Measurements from ENCODE around the gene PAK5.

The PAK5 gene

DNA sequence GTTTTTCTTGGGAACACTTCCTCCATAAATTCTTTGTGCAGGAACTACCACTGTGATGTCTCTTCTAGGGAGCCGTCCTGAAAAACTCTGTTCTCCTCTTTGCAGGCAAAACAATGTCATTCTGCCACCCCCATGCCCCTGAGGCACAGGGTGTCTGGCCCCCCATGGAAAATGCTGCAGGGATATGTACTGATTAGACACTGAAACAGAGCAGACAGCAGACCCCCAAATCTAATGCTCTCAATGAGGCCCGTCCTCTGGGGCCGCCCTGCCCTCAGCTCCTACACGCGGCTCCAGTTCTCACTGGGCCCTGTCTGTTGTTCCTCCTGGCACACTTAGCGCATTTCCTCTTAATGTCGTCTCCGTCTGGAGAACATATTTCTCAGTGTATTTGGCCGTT, 227.0 kb downstream of the PAK5 start:
- no peak for TF ChIP-seq POLR2A (IDR thresholded peaks at IDR 0.05; ENCODE audit: low read depth, low read length)
- no peak for FAIRE-seq
- no peak for DNase-seq (ENCODE audit: insufficient read length, low spot score)

DNA sequence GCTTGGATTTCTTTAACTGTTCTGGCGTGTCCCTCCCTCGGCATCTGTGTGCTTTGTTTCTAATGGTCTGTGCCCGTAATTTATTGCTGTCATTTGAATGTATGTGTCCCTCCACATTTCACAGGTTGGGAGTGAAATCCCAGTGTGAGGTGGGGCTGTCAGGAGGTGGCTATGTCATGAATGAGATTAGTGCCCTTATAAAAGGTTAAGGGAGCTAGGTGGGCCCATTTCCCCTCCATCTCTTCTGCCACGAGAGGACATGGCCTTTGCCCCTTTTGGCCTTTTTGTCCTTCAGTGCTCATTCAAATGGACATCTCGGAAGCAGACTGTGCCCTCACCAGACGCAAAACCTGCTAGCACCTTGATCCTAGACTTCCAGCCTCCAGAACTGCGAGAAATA, 228.2 kb downstream of the PAK5 start:
- FAIRE-seq (no peak), DNase-seq (ENCODE audit: insufficient read length, low spot score) (no peak)
- no peak for TF ChIP-seq POLR2A (IDR thresholded peaks at IDR 0.05; ENCODE audit: low read depth, low read length)

DNA sequence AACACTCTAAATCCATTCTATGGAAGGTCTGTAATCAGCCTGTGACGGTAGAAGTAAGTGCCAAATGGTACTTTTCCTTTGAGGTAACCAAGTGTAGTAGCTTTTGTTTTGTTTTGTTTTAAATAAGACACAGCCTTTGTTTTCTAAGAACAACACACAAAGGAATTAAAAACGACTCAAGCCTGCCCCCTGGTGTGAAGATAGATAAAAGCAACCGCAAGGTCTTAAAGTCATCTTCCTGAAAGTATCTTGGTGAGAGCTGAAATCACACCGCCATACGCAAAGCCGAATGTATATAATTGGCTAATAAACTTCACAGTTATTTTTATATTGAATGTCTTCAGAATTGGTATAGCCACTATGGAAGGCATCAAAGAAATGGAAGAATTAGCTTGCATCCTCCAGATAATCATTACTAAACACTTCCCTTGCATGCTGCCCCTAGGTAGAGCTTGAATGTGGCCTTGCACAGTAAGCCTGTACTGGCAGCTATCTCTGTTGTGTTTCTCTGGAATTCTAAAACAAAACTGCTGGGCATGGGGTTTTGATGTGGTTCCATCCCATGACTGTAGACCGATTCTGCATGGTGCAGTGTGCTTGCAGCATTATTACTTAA, 228.9 kb downstream of the PAK5 start:
- FAIRE-seq, result no peak
- no peak for TF ChIP-seq POLR2A (IDR thresholded peaks at IDR 0.05; ENCODE audit: low read depth, low read length)
- DNase-seq (ENCODE audit: insufficient read length, low spot score), result no peak

DNA sequence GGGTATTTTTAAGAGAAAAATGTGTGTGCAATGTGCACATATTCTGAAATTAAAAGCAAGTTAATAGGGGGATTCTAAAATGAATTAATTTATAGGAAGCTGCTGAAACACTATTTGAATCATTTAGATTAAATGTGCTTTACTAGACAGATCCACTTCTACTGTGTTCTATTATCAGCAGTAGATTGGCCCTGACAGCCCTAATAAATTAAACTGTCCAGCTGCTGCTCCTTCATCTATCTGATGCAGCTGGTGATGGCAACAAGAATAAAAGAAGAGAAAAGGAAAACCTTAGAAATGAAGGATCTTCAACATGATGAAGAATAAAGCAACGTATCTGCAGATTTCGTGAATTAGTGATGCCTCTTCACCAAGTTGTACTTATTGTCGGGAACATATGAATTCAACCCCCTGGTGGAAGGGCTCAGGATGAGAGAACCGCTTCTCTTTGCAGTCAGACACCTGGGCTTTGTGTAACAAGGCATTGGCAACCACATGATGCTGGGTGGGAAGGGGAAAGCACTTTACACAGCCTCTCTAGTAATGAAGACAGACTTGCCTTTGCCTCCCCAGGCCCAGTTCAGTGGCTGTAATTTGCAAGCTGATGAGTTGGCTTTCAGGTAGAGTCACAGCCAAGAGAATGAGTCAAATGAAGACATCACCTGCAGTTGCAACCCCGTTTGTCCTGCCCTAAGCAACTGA, 230.1 kb downstream of the PAK5 start:
- no peak for TF ChIP-seq POLR2A (IDR thresholded peaks at IDR 0.05; ENCODE audit: low read depth, low read length)
- DNase-seq (ENCODE audit: insufficient read length, low spot score), result no peak
- FAIRE-seq, result no peak

DNA sequence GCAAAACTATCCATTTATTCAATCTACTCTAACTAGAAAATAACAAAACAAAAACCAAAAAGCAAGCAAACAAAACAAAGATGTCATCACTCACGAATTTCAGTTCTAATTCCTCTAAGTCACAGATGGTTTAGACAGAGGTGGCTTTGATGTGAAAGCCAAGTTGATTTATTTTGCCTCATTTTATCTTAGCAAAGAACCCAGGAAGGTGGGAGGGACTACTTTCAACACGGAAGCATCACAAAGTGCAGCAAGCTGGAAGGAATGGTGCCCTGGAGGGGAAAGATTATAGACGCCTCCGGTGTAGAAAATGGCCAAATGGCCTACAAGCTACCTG, 236.1 kb downstream of the PAK5 start:
- DNase-seq (ENCODE audit: insufficient read length, low spot score) (no peak), FAIRE-seq (no peak)
- TF ChIP-seq POLR2A (IDR thresholded peaks at IDR 0.05; ENCODE audit: low read depth, low read length), result no peak

DNA sequence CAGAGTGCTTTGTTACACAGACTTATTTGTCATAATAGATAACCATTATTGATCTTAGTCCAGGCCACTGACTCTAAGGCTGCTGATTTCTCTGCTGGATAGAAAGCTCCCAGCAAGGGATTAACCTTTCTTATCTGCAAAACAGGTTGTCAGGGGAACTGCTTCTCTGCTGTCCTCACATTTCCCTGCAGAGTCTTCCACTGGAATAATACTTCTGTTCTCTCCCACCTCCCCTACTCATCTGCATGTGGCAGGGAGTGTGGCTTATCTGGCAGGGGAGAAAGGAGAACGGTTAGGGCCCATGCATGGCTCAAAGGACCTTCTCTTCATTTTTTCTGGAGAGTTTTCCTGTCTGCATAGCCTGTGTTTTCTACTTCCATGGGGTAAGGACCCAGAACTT, 238.3 kb downstream of the PAK5 start:
- FAIRE-seq (no peak), DNase-seq (ENCODE audit: insufficient read length, low spot score) (no peak)
- TF ChIP-seq POLR2A (IDR thresholded peaks at IDR 0.05; ENCODE audit: low read depth, low read length), result no peak

DNA sequence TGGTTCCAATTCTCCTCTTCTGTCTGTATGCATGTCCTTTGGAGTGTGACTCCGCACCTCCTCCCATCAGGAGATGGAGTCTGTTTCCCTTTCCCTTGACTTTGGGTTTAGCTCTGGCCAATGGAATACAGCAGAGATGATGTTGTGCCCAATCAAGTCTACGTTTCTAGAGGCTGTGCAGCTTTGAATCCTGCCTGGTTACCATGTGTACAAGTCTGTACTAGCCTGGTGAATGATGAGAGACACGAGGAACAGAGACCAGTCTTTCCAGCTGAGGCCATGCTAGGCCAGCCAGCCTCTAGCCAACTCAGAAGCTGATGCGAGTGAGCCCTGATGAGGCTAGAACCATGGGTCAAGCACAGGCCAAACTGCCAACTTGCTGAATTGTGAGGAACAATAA, 241.3 kb downstream of the PAK5 start:
- no peak for TF ChIP-seq POLR2A (IDR thresholded peaks at IDR 0.05; ENCODE audit: low read depth, low read length)
- DNase-seq (ENCODE audit: insufficient read length, low spot score), result no peak
- FAIRE-seq, result no peak

DNA sequence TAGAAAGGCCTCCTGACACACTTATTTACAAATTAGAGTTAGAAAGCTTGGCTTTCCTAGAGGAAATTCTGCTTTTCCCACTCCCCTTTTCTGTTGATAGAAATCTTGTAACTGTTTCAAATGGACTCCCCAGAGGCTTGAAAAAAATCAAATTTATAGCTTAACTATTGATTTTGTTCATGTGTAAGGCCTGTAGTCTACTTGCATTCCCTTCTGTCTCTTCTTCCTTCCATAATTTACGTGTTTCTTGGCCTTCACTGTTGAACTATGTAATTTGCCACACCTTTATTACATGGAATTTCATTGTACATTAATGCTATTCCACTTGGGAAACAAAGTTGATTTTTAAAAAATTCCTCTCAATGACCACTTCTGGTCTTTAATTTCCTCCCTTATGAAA, 243.1 kb downstream of the PAK5 start:
- no peak for TF ChIP-seq POLR2A (IDR thresholded peaks at IDR 0.05; ENCODE audit: low read depth, low read length)
- no peak for DNase-seq (ENCODE audit: insufficient read length, low spot score)
- FAIRE-seq, result no peak

DNA sequence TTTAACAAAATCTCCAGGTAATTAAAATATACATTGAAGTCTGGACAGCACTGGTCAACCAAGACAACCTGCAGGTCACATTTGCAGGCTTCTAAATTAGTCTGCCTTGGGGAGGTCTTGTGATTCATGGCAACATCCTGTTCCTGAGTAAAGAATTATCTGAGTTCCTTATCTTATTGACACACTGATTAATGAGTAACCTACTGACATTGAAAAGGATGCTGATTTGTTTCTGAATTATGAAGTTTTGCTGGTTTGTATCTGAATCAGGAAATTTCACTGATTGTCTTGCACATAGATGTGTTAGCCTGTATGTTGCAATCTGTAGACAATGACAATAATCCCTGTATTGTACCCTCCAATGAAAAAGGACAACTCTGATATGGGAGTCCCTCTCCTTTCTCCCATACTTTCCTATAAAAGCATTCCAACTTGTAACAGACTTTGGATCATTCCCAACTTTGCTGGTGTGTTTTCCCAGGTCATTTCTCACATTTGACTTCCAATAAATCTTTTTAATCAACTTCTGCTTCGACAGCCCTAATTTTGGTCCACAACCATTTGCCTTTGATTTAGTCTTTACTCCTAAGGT, 244.5 kb downstream of the PAK5 start:
- no peak for DNase-seq (ENCODE audit: insufficient read length, low spot score)
- TF ChIP-seq POLR2A (IDR thresholded peaks at IDR 0.05; ENCODE audit: low read depth, low read length), result no peak
- no peak for FAIRE-seq

DNA sequence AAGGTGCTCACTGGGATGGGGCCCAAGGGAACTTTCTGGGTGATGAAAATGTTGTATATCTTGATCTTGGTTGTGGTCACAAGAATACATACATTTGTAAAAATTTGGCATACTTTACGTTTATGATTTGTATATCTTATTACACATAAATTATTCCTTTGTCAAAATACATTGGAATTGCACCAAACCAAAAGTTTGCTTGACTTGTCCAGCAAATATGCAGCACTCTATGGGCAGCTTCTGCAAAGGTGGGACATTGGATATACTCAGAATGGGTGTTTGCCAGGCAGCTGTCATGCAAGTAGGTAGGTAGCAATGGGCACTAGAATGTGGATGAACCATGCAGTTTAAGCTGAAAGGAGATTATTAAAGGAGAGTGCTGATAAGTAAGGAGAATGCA, 246.5 kb downstream of the PAK5 start:
- FAIRE-seq, result no peak
- TF ChIP-seq POLR2A (IDR thresholded peaks at IDR 0.05; ENCODE audit: low read depth, low read length), result no peak
- no peak for DNase-seq (ENCODE audit: insufficient read length, low spot score)

DNA sequence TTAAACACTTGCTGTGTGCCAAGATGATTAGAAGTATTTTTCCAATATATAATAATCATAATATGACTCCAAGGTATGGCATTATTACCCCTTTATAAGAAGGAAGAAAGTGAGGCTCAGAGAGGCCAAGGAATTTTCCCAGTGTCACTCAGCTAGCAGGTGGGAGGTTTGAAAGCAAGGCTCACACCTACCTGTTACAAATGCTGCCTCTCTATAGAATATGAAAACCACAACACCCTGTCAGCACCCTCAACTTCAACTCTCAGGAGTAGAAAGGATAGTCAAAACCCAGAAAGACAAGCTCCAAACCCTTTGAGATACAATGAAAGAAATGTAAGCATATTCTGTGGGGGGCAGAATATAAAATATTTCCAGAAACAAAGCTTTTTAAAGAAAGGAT, 247.8 kb downstream of the PAK5 start:
- TF ChIP-seq POLR2A (IDR thresholded peaks at IDR 0.05; ENCODE audit: low read depth, low read length), result no peak
- no peak for DNase-seq (ENCODE audit: insufficient read length, low spot score)
- FAIRE-seq, result no peak

DNA sequence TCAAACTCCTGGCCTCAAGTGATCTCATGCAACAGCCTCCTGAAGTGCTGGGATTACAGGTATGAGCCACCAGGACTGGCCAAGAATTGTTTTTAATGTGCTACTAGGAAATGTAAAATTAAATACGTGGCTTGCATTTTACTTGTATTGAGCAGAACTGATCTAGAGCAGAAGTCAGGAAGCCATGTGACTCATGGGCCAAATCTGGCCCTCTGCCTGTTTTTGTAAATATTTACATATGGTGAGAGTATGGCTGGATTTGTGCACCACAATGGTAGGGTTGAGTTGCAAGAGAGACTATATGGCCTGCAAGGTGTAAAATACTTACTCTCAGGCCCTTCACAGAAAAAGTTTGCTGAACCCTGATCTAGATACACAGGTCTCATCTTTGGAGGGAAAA, 248.7 kb downstream of the PAK5 start:
- FAIRE-seq (no peak), DNase-seq (ENCODE audit: insufficient read length, low spot score) (no peak)
- no peak for TF ChIP-seq POLR2A (IDR thresholded peaks at IDR 0.05; ENCODE audit: low read depth, low read length)

DNA sequence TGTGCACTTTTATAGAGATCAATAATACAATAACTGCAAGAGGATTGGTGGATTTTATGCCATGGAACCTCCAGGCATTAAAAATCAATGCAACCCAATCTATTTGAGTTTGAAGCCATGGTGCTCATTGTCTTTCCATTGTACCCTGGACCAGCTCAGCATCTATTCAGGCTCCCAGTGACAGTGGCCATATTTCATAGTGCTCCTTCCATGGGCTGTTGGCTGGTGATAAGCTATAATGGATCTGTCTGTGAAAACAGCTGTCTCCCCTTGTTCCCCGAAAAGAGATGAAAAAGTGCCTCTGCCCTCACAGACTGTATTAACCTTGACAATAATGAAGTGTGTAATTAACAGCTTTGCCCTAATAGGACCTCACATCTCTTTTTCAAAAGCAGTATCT, 250.2 kb downstream of the PAK5 start:
- TF ChIP-seq POLR2A (IDR thresholded peaks at IDR 0.05; ENCODE audit: low read depth, low read length), result no peak
- DNase-seq (ENCODE audit: insufficient read length, low spot score) (no peak), FAIRE-seq (no peak)

DNA sequence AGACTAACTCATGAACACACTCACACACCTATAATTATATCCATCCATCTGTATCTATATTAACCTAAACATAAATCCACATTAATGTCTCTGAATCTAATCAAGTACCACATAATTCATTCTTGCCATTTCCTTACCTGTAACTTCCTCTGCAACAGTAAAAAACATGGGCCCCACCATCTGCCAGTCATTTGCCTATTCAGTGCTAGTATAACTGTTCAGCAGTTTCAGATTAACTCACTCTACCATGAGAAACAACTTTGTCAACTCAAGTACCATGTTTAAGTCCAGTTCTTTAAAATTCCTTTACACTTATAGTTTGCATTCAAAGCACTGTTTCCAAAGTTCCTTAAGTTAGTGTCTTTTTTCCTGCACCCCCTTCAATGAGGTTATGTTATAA, 255.7 kb downstream of the PAK5 start:
- no peak for TF ChIP-seq POLR2A (IDR thresholded peaks at IDR 0.05; ENCODE audit: low read depth, low read length)
- DNase-seq (ENCODE audit: insufficient read length, low spot score), result no peak
- FAIRE-seq, result no peak

DNA sequence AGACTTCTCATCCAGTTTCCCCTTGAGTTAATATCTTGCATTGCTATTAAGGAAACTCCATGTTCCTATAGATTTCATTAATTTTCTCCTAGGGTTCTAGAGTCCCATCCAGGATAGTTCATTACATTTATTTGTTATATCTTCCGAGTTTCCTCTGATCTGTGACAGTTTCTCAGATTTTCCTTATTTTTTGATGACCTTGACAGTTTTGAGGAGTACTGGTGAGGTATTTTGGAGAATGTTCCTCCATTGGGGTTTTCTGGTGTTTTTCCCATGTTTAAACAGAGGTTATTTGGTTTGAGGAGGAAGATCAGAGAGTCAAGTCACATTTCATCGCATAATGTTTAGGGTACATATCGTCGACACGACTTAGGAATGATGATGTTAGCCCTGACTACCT, 256.7 kb downstream of the PAK5 start:
- no peak for TF ChIP-seq POLR2A (IDR thresholded peaks at IDR 0.05; ENCODE audit: low read depth, low read length)
- FAIRE-seq (no peak), DNase-seq (ENCODE audit: insufficient read length, low spot score) (no peak)
